ENCODE results near the gene CPAMD8.
A peak's percentile ranks its signal among the peaks of the same experiment; 100 is the strongest.

The CPAMD8 gene

GRCh38 chr19:17026706-17027534 is at the start of gene CPAMD8:
Gene CPAMD8, minus strand, starts transcription at chr19:17026810. Its CDS starts 168 bp downstream, at chr19:17026642.
- DNase-seq (ENCODE audit: low read depth in 2 of 2), result no peak

GRCh38 chr19:17075864-17076542 is 49.4 kb upstream of the CPAMD8 start:
- peak; percentile 24 to 45 for DNase-seq (ENCODE audit: low read depth in 2 of 2)

GRCh38 chr19:17075035-17075863 is 48.6 kb upstream of the CPAMD8 start, which contains the start of the genes HAUS8 and MYO9B:
Gene HAUS8, minus strand, starts transcription at chr19:17075452. Its CDS starts 30 bp downstream, at chr19:17075422.
Gene MYO9B, plus strand, starts transcription at chr19:17075777. Its CDS starts 25,941 bp downstream, at chr19:17101718.
- peak; percentile 96 to 99 for DNase-seq (ENCODE audit: low read depth in 2 of 2)

- no peak for DNase-seq (ENCODE audit: low read depth in 2 of 2)
These were observed 48.0 kb upstream of the CPAMD8 start for GRCh38 chr19:17074634-17075034.

- no peak for DNase-seq (ENCODE audit: low read depth in 2 of 2)
These were observed 47.4 kb upstream of the CPAMD8 start for GRCh38 chr19:17073869-17074633.

- DNase-seq (ENCODE audit: low read depth in 2 of 2), result no peak
These were observed 44.3 kb upstream of the CPAMD8 start for GRCh38 chr19:17070912-17071311.

GRCh38 chr19:17070421-17070820 is 43.8 kb upstream of the CPAMD8 start:
- DNase-seq (ENCODE audit: low read depth in 2 of 2), result no peak

GRCh38 chr19:17069193-17069592 is 42.6 kb upstream of the CPAMD8 start:
- no peak for DNase-seq (ENCODE audit: low read depth in 2 of 2)

GRCh38 chr19:17063428-17063827 is 36.8 kb upstream of the CPAMD8 start:
- no peak for DNase-seq (ENCODE audit: low read depth in 2 of 2)

- no peak for DNase-seq (ENCODE audit: low read depth in 2 of 2)
These were observed 35.1 kb upstream of the CPAMD8 start for GRCh38 chr19:17061691-17062090.

GRCh38 chr19:17061205-17061604 is 34.6 kb upstream of the CPAMD8 start:
- no peak for DNase-seq (ENCODE audit: low read depth in 2 of 2)

- no peak for DNase-seq (ENCODE audit: low read depth in 2 of 2)
These were observed 34.2 kb upstream of the CPAMD8 start for GRCh38 chr19:17060802-17061201.

GRCh38 chr19:17058236-17058635 is 31.6 kb upstream of the CPAMD8 start:
- DNase-seq (ENCODE audit: low read depth in 2 of 2), result no peak

- no peak for DNase-seq (ENCODE audit: low read depth in 2 of 2)
These were observed 29.0 kb upstream of the CPAMD8 start for GRCh38 chr19:17055636-17056035.

GRCh38 chr19:17054746-17055145 is 28.1 kb upstream of the CPAMD8 start:
- no peak for DNase-seq (ENCODE audit: low read depth in 2 of 2)

- no peak for DNase-seq (ENCODE audit: low read depth in 2 of 2)
These were observed 25.8 kb upstream of the CPAMD8 start for GRCh38 chr19:17052439-17052838.

- DNase-seq (ENCODE audit: low read depth in 2 of 2), result no peak
These were observed 23.2 kb upstream of the CPAMD8 start for GRCh38 chr19:17049711-17050280.

GRCh38 chr19:17048885-17049453 is 22.4 kb upstream of the CPAMD8 start:
- no peak for DNase-seq (ENCODE audit: low read depth in 2 of 2)

GRCh38 chr19:17045907-17046502 is 19.4 kb upstream of the CPAMD8 start:
- no peak for DNase-seq (ENCODE audit: low read depth in 2 of 2)

GRCh38 chr19:17043744-17044143 is 17.1 kb upstream of the CPAMD8 start:
- DNase-seq (ENCODE audit: low read depth in 2 of 2), result no peak
